GM04504 (cell line): ENCODE measurements around the gene SLC25A29.
"Not testable (repeated sequence)": the region's sequence is repeated elsewhere in the genome, so short reads cannot be mapped to it uniquely, and the experiment has no call there.

Experiments
- DNase-seq: peaks from one replicate; pipeline ENCODE4 v3.0.0-alpha.2; 2012; ENCODE audit warnings: low read depth

The SLC25A29 gene

GRCh38 chr14:100306101-100306997 lies at the start of gene SLC25A29:
Gene SLC25A29 (minus strand): TSS chr14:100306444. CDS start chr14:100306232, 212 bp downstream.
- DNase-seq = no peak

GRCh38 chr14:100350986-100351385 lies 44.7 kb upstream of the SLC25A29 start:
- no peak for DNase-seq

GRCh38 chr14:100350276-100350926 lies 44.2 kb upstream of the SLC25A29 start:
- no peak for DNase-seq

GRCh38 chr14:100348784-100349685 lies 42.8 kb upstream of the SLC25A29 start:
- no peak for DNase-seq

- no peak for DNase-seq
Observed at GRCh38 chr14:100348253-100348729, 42.0 kb upstream of the SLC25A29 start.

GRCh38 chr14:100346306-100347091 lies 40.3 kb upstream of the SLC25A29 start:
- DNase-seq = no peak

GRCh38 chr14:100345711-100346110 lies 39.5 kb upstream of the SLC25A29 start:
- no peak for DNase-seq

- not testable (repeated sequence) for DNase-seq
Observed at GRCh38 chr14:100344657-100345056, 38.4 kb upstream of the SLC25A29 start.

GRCh38 chr14:100342826-100343225 lies 36.6 kb upstream of the SLC25A29 start:
- DNase-seq = not testable (repeated sequence)

GRCh38 chr14:100342195-100342594 lies 36.0 kb upstream of the SLC25A29 start:
- no peak for DNase-seq

GRCh38 chr14:100341301-100342031 lies 35.2 kb upstream of the SLC25A29 start:
- DNase-seq = peak; percentile 38

- no peak for DNase-seq
Observed at GRCh38 chr14:100340423-100340813, 34.2 kb upstream of the SLC25A29 start.

- DNase-seq = no peak
Observed at GRCh38 chr14:100339766-100340422, 33.6 kb upstream of the SLC25A29 start.

- DNase-seq = no peak
Observed at GRCh38 chr14:100336618-100337530, 30.6 kb upstream of the SLC25A29 start.

GRCh38 chr14:100334904-100335303 lies 28.7 kb upstream of the SLC25A29 start:
- no peak for DNase-seq

GRCh38 chr14:100333827-100334226 lies 27.6 kb upstream of the SLC25A29 start:
- DNase-seq = no peak

GRCh38 chr14:100333311-100333710 lies 27.1 kb upstream of the SLC25A29 start:
- DNase-seq = no peak

- no peak for DNase-seq
Observed at GRCh38 chr14:100332797-100333196, 26.6 kb upstream of the SLC25A29 start.
